GM13976 (cell line): ENCODE data around the gene AFF2.
"Not testable (repeated sequence)": the region's sequence is repeated elsewhere in the genome, so short reads cannot be mapped to it uniquely, and the experiment has no call there.

Source experiments
- DNase-seq: peaks from one replicate; pipeline ENCODE4 v3.0.0; 2012; ENCODE audit warnings: low spot score
- in situ Hi-C: fragments of 300-500 bp; cut with MboI; formaldehyde crosslinking; loops from one replicate; pipeline ENCODE4 v1.12.0; 2022; ENCODE audit warnings: low sequenced_read_pairs, mixed read lengths, inconsistent platforms; ENCODE audit not compliant: unreplicated experiment
- TF ChIP-seq, protein P1 (sequence below): IDR thresholded peaks from 2 replicates; pipeline ENCODE4 v1.5.1; 2012; ENCODE audit warnings: borderline replicate concordance, mild to moderate bottlenecking; ENCODE audit not compliant: insufficient read depth; ENCODE audit errors: extremely low read depth, missing control alignments, control extremely low read depth

Gene AFF2

DNA sequence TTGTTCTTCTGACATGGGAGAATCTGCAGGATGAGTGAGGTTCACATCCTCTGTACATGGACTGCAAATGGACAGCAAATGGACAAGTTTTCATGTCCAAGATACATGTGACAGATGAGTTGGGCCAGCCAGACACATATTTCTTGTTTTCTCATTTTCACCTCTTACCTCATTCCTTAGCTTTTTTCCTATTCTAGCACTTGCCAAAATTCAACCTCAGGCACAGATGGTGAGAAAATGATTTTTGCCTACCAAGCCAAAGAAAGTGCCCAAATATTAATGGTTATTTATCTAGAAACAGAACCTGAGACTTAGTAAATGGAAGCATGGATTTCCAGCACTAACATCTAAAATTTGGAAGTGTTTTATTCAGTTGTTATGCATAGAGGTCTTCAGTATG is 402.2 kb downstream of the AFF2 start:
- in situ Hi-C loops = no loop called here
- no peak for DNase-seq
- TF ChIP-seq, protein P1, sequence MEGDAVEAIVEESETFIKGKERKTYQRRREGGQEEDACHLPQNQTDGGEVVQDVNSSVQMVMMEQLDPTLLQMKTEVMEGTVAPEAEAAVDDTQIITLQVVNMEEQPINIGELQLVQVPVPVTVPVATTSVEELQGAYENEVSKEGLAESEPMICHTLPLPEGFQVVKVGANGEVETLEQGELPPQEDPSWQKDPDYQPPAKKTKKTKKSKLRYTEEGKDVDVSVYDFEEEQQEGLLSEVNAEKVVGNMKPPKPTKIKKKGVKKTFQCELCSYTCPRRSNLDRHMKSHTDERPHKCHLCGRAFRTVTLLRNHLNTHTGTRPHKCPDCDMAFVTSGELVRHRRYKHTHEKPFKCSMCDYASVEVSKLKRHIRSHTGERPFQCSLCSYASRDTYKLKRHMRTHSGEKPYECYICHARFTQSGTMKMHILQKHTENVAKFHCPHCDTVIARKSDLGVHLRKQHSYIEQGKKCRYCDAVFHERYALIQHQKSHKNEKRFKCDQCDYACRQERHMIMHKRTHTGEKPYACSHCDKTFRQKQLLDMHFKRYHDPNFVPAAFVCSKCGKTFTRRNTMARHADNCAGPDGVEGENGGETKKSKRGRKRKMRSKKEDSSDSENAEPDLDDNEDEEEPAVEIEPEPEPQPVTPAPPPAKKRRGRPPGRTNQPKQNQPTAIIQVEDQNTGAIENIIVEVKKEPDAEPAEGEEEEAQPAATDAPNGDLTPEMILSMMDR = no peak

DNA sequence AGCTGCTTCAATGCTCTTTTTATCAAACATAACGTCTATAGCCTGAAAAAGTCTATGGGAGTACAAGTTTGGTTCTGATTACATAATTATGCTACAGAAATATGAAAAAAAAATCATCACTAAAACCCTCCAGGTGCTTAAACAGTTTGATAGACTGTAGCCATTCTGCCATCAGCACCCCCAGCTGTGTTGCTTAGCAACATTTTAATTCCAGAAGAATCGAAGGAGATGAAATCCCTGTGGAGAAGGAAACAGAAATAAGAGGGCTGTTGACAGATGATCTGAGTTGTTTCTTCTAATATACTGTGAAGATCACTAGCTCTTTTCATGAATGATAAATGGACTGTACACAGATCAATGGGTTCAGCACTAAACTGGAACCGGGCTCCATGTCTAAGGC is 402.8 kb downstream of the AFF2 start:
- DNase-seq = no peak
- in situ Hi-C loops = no loop called here
- TF ChIP-seq, protein P1 = no peak

DNA sequence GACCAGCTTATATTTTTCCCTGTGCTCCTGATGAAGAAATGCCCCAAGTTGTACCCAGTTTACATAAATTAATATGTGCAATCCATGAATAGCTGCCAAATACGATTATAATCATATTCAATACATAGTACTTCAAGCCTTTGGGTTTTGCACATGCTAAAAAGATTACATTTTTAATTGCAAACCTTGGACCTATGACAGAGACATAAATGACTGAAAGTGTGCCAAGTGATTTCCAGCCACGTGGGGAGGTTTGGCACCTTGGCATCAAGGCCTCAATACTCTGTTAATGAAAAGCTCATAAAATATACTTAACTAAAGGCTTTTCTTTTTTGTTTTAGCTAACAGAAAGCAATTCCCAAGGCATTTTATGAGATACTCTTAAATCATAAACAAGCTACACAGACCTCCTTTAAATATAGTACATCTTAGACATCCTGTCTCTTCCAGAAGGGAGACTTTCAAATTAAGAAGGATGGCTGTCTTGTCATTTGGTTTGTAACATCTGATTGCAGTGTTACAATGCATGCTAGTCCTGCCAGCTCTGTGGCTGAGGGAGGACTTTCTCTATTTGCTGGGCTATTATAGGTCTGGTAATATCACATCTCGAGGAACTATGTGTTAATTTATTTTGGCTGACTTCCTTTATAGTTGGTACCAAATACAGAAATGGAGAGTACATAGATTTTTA is 404.1 kb downstream of the AFF2 start:
- no peak for DNase-seq
- TF ChIP-seq, protein P1 = no peak
- in situ Hi-C loops = no loop called here

DNA sequence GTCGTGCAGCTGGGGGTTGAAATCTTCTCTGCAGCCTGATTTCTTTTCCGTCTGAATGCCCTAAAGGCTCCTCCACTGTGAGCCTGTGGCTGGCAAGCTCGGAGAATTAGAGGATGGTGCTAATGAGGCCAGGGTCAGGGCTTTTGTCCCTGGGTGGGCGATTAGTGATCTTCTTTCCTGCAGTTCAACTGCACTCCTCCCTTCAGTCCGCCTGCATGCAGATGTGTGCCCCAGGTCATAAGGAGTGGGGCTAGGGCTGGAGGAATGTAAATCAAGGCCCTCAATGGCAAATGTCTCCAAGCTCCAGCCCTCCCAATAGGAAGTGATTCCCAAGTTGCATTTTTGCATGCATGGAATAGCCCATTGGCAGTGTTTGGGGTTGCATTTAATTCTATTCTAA is 405.0 kb downstream of the AFF2 start:
- no peak for DNase-seq
- in situ Hi-C loops = no loop called here
- TF ChIP-seq, protein P1 = no peak

DNA sequence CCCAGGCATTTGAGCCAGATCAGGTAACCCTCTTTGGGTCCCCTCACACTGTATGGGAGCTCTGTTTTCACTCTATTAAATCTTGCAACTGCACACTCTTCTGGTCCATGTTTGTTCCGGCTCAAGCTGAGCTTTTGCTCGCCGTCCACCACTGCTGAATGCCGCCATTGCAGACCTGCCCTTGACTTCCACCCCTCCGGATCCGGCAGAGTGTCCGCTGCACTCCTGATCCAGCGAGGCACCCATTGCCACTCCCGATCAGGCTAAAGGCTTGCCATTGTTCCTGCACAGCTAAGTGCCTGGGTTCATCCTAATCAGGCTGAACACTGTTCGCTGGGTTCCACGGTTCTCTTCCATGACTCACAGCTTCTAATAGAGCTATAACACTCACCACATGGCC is 406.2 kb downstream of the AFF2 start:
- DNase-seq, in situ Hi-C loops: not testable (repeated sequence)

DNA sequence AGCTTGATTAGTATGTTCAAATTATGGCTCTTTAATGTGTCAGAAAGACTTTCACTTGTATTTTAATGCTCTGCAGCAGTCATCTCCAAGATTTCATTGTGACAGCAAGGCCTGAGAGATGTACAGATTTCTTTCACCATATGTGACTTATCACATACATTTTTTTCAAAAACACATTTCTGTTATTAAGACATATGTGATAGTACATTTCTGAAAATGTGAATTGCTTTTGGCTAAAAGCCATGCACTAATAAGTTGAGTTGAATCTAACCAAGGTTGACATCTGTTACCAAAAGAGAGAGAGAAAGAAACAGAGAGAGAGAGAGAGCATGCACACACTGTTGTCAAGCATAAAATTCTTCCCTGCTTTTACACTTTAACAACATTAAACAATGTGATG is 409.3 kb downstream of the AFF2 start:
- DNase-seq = no peak
- in situ Hi-C loops = no loop called here
- TF ChIP-seq, protein P1 = no peak

DNA sequence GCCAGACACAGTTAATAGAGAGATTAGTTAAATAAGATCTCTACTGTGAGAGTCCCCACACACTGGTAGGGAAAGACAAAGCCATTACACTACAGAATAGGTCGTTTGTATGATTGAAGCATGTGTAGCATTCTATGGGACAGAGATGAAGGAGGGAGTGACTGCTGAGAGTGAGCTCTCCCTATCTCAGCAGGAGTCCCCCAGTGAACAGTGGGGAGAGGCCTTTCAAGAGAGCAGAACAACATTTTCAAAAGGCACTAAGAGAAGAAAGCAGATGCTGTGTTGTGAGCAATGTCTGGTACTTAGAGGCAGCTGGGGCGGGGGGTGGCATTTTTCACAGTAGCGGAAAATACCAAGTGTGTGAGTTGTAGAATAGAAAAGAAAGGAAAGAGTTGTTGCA is 413.6 kb downstream of the AFF2 start:
- no peak for DNase-seq
- in situ Hi-C loops = no loop called here
- TF ChIP-seq, protein P1 = no peak
